Fibroblast of peridontal ligament (primary cell): ENCODE data around the gene MRPL22.
A peak's percentile ranks its signal among the peaks of the same experiment; 100 is the strongest.
"Not testable (repeated sequence)": the region's sequence is repeated elsewhere in the genome, so short reads cannot be mapped to it uniquely, and the experiment has no call there.

Experiments
- DNase-seq: peaks from one replicate; pipeline ENCODE4 v3.0.0-alpha.2; 2010; ENCODE audit errors: extremely low read depth

The MRPL22 gene

GRCh38 chr5:154940375-154940771 lies 500 bp upstream of the MRPL22 start:
- DNase-seq, result no peak

GRCh38 chr5:154943527-154943926 lies 2.7 kb downstream of the MRPL22 start:
- DNase-seq, result no peak

- no peak for DNase-seq
These were observed 3.8 kb downstream of the MRPL22 start for GRCh38 chr5:154944716-154945115.

- peak; percentile 54 for DNase-seq
These were observed 4.9 kb downstream of the MRPL22 start for GRCh38 chr5:154945695-154946301.

GRCh38 chr5:154947778-154948177 lies 6.9 kb downstream of the MRPL22 start:
- no peak for DNase-seq

- no peak for DNase-seq
These were observed 7.4 kb downstream of the MRPL22 start for GRCh38 chr5:154948313-154948712.

- no peak for DNase-seq
These were observed 8.9 kb downstream of the MRPL22 start for GRCh38 chr5:154949781-154950180.

GRCh38 chr5:154956712-154957111 lies 15.8 kb downstream of the MRPL22 start:
- no peak for DNase-seq

- no peak for DNase-seq
These were observed 21.6 kb downstream of the MRPL22 start for GRCh38 chr5:154962494-154962893.

- DNase-seq, result no peak
These were observed 25.4 kb downstream of the MRPL22 start for GRCh38 chr5:154966081-154966841.

GRCh38 chr5:154966874-154967273 lies 26.0 kb downstream of the MRPL22 start:
- DNase-seq, result no peak

GRCh38 chr5:154967421-154968024 lies 26.6 kb downstream of the MRPL22 start:
- DNase-seq, result peak; percentile 25

- DNase-seq, result no peak
These were observed 28.1 kb downstream of the MRPL22 start for GRCh38 chr5:154968953-154969352.

GRCh38 chr5:154970759-154971158 lies 29.9 kb downstream of the MRPL22 start:
- DNase-seq, result peak; percentile 10

GRCh38 chr5:154971501-154971900 lies 30.6 kb downstream of the MRPL22 start:
- peak; percentile 25 for DNase-seq

- DNase-seq, result peak; percentile 54
These were observed 31.7 kb downstream of the MRPL22 start for GRCh38 chr5:154972476-154973080.

GRCh38 chr5:154976082-154976481 lies 35.2 kb downstream of the MRPL22 start:
- DNase-seq, result not testable (repeated sequence)

- peak; percentile 27 for DNase-seq
These were observed 36.5 kb downstream of the MRPL22 start for GRCh38 chr5:154977409-154977808.

GRCh38 chr5:154978294-154978693 lies 37.4 kb downstream of the MRPL22 start:
- not testable (repeated sequence) for DNase-seq

- no peak for DNase-seq
These were observed 44.2 kb downstream of the MRPL22 start for GRCh38 chr5:154984946-154985516.

GRCh38 chr5:154986151-154986550 lies 45.3 kb downstream of the MRPL22 start:
- DNase-seq, result peak; percentile 5

GRCh38 chr5:154989626-154990025 lies 48.8 kb downstream of the MRPL22 start:
- no peak for DNase-seq
